VCaP (cell line): ENCODE data around the gene ERC1.

Source experiments
- H3K27ac ChIP-seq: fragments of 450-650 bp; 2 replicates; pipeline ENCODE4 v1.5.1; 2017
- TF ChIP-seq, protein P1 (sequence below): fragments of 450-650 bp; conservative IDR thresholded peaks from 2 replicates; pipeline ENCODE4 v1.5.1; 2017; ENCODE audit warnings: mild to moderate bottlenecking, moderate library complexity

Gene ERC1

DNA sequence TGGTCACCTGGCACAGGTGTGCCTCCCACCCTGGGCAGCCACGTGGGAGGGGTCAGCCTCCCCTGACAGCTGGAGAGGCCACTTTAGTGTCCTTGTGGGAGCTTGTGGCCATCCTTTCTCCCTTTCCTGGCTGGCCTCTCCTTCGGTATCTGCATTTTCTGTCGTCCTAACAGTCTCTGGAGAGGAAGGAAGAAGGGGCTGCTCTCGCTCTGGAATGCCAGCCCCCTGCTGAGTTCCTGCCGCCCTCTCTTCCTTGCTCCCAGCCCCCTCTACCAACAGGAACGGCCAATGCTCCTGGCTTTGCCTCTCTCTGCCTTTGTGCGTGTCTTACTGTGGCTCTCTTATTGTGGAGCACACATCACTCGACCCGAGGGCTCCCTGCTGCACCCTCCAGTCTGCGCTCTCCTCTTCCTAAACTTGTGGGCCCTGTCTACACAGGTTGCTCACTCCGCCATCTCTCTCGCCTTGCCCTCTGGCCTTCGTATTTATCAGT lies 532.6 kb downstream of the ERC1 start:
- no peak overlapping the region for H3K27ac ChIP-seq
- TF ChIP-seq, protein P1, sequence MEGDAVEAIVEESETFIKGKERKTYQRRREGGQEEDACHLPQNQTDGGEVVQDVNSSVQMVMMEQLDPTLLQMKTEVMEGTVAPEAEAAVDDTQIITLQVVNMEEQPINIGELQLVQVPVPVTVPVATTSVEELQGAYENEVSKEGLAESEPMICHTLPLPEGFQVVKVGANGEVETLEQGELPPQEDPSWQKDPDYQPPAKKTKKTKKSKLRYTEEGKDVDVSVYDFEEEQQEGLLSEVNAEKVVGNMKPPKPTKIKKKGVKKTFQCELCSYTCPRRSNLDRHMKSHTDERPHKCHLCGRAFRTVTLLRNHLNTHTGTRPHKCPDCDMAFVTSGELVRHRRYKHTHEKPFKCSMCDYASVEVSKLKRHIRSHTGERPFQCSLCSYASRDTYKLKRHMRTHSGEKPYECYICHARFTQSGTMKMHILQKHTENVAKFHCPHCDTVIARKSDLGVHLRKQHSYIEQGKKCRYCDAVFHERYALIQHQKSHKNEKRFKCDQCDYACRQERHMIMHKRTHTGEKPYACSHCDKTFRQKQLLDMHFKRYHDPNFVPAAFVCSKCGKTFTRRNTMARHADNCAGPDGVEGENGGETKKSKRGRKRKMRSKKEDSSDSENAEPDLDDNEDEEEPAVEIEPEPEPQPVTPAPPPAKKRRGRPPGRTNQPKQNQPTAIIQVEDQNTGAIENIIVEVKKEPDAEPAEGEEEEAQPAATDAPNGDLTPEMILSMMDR: no peak

DNA sequence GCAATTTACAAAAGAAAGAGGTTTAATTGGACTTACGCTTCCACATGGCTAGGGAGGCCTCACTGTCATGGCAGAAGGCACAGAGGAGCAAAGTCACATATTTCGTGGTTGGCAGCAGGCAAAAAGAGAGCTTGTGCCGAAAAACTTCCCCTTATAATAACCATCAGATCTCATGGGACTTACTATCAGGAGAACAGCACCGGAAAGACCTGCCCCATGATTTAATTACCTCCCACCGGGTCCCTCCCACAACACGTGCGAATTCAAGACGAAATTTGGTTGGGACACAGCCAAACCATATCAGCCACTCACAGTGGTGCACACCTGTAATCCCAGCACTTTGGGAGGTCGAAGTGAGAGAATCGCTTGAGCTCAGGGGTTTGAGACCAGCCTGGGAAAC lies 534.8 kb downstream of the ERC1 start:
- TF ChIP-seq, protein P1: no peak
- H3K27ac ChIP-seq: no peak overlapping the region

DNA sequence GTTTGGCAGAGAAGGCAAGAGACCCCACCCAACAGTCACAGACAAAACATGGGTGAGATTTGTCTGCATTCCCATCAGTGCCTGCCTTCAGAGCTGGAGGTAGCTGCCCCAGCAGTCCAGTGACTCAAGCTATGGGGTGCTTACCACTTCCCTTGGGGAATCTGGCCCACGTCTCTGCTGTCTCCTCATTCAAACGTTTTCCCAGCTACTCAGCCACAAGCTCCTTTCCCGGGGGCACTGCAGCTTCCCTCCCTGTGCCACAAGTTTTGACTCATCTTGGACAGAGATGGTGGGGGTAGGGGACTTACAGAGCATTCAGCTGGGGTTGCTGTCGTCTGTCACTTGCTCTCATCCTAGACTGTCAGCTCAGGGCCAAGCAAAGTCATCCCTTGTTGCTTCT lies 536.8 kb downstream of the ERC1 start:
- TF ChIP-seq, protein P1: no peak
- no peak overlapping the region for H3K27ac ChIP-seq

DNA sequence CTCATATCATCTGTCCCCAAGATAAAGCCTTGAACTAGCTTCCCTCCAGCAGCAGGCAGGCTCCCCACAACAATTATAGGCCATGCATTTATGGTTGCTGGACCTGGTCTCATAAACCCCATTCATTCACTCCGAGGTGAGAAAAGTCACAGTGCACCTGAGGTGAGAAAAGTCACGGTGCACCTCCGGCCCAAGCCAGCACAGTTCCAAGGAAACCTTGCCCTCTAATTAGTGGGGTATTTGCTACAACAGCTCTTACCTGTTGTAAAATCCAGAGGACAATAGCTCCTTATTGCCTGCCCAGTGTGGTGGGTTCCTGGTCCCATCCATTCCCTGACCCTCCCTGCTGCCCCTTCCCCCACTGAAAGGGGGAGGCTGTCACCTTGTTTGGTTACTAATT lies 537.8 kb downstream of the ERC1 start:
- no peak overlapping the region for H3K27ac ChIP-seq
- TF ChIP-seq, protein P1: no peak

DNA sequence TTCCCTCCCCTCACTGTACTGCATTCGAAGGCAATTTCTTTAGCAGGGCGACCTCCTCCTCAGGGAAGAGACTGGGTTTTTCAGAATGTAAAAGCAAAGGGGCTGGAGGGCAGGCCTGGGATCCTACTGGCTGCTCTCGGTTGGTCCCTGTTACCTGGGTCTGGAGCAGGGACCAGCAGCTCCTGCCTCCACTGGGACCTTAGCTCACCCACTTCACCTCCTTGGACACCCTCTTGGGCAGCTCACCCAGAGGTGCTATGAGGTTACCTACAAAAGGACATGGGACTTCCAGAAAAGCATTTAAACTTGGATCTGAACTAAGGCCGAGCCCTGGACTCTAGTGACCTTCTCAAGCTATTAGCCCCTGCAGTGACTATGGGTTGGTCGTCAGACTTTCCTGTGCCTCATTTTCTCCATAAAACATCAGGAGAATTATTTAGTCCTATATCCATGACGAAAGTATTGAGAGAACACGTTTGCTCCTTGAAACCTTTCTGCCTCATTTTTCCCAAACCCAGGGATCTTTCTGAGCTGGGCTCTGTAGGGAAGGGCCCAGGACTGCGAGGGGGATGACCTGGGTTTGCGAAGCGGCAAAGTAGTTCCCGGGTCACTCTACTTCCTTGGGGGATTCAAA lies 538.3 kb downstream of the ERC1 start:
- TF ChIP-seq, protein P1: no peak
- H3K27ac ChIP-seq: no peak overlapping the region

DNA sequence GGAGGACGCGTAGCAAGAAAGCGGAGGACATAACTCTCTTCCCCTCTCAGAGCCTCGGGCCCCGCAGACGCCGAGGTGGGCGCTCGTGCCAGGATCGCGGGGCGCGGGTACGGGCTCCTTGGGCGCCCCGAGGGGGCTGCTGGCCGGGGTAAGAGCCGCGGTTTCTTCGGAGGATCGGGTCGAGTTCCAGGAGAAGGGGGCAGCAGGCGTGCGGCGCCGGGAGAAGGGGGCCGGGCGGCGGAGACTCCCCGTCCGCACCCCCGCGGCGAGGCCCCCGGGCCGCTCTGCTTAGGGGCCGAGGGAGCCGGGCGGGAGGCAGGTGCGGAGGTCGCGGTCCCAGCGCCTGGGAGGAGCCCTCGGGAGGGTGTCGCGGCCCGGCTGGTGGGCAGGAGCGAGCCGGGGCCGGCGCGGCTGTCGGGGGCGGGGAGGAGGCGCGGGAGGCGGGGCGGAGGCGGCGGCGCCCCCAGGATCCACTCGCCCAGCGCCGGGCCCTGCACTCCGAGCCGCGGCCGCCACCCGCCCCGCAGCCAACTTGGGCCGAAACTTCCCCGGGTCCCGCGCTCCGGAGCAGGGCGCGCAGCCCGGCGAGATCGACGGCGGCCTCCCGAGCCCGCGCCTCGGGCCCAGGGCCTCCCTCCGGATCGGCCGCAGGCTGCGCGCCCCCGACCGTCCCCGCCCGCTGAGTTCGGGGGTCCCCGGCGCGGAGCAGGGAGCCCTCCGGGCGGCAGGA lies 539.0 kb downstream of the ERC1 start:
- H3K27ac ChIP-seq: peak overlapping the region; percentile 42; the same call in 1 of the 2 replicates
- TF ChIP-seq, protein P1: no peak

DNA sequence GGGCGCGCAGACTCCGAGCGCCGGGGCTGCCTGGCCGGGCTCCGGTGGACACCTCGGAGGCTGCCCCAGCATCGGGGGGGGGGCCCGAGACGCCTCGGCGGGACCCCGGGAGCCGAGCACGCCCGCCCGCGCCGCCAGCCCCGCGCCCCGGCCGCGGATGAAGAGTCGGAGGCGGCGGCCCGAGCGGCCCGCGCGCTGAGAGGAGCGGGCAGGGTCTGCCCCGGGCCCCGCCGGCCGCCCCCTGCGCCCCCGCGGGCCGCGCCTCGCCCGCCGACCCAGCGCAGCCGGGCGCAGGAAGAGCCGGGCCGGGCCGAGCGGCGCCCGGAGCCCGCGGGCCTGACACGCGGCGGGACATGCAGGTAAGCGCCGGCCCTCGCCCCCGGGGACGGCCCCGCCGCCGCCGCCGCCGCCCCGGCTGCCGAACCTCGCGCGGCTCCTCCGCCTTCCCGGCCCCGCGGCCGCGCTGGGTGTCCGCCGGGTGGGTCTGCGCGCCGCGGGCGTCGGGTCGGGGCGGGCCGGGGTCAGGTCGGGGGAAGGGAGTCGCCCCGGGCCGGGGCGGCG lies 539.6 kb downstream of the ERC1 start:
- TF ChIP-seq, protein P1: no peak
- H3K27ac ChIP-seq: peak overlapping the region; percentile 42; the same call in 1 of the 2 replicates
